ENCODE results near the gene C9orf50.

- no peak for TF ChIP-seq CTCF (conservative IDR thresholded peaks at IDR 0.05)
- no peak for TF ChIP-seq ZFX (IDR thresholded peaks at IDR 0.05)
Measured at GRCh38 chr9:129629251-129629820, 8.4 kb upstream of the C9orf50 start.

Measured in C4-2B (cell line).